K562 (cell line): Measurements from ENCODE around the gene ELAC1.

ENCODE experiments used
- CBX3 ChIP-seq, 2 experiments: IDR thresholded peaks; 1 replicate in 1 of 2; 2 replicates in 1 of 2; pipeline ENCODE4 v1.6.1; 2012; ENCODE audit warnings: inconsistent platforms in 2 of 2, low read length in 2 of 2, borderline replicate concordance in 1 of 2, control low read depth in 1 of 2
- EZH2 ChIP-seq: IDR thresholded peaks from 2 replicates; pipeline ENCODE4 v1.6.1; 2012; ENCODE audit warnings: low read depth, mild to moderate bottlenecking, inconsistent platforms, low read length, borderline replicate concordance
- HDAC1 ChIP-seq, 2 experiments: fragments of 450-650 bp; IDR thresholded peaks; 2 replicates each; pipeline ENCODE4 v1.6.1; 2016 to 2017; ENCODE audit warnings: inconsistent platforms in 1 of 2, mild to moderate bottlenecking in 1 of 2, moderate library complexity in 1 of 2
- JUNB ChIP-seq: fragments of 450-650 bp; formaldehyde crosslinking; conservative IDR thresholded peaks from 2 replicates; pipeline ENCODE4 v1.4.0; 2020; ENCODE audit warnings: mild to moderate bottlenecking
- KDM5B ChIP-seq: fragments of 200-600 bp; sonication (generic); IDR thresholded peaks from 2 replicates; pipeline ENCODE4 v1.6.1; 2012; ENCODE audit warnings: low read depth, mild to moderate bottlenecking, moderate library complexity, low read length, control low read depth, inconsistent platforms; ENCODE audit not compliant: insufficient replicate concordance
- NR2C2 ChIP-seq, 2 experiments: fragments of 200-800 bp in 1 of 2; sonication (Bioruptor generic) in 1 of 2; sonication (generic) in 1 of 2; formaldehyde crosslinking in 1 of 2; IDR thresholded peaks; 2 replicates each; pipeline versions ENCODE4 v1.6.1 to v1.8.0; 2016 to 2022; ENCODE audit warnings: mild to moderate bottlenecking in 1 of 2, missing compliant biosample characterization in 1 of 2, missing genetic modification characterization in 1 of 2, missing genetic modification reagents in 1 of 2
- PHF8 ChIP-seq: fragments of 200-600 bp; sonication (generic); IDR thresholded peaks from 2 replicates; pipeline ENCODE4 v1.6.1; 2012; ENCODE audit warnings: mixed run types, mild to moderate bottlenecking, inconsistent platforms, low read length, moderate library complexity, borderline replicate concordance
- SRF ChIP-seq, 2 experiments: fragments of 250-450, 450-650 bp in 1 of 2; sonication (Bioruptor Pico) in 1 of 2; sonication (generic) in 1 of 2; formaldehyde crosslinking; IDR thresholded peaks; 2 replicates each; pipeline versions ENCODE4 v1.5.0 to v1.5.1; 2020 to 2022; ENCODE audit warnings: mild to moderate bottlenecking in 1 of 2, missing genetic modification reagents in 1 of 2
- ZNF175 ChIP-seq: fragments of 200-800 bp; sonication (Bioruptor generic); IDR thresholded peaks from 2 replicates; pipeline ENCODE4 v1.6.1; 2016; ENCODE audit warnings: low read depth, mild to moderate bottlenecking, missing genetic modification characterization, missing compliant biosample characterization
- ZNF253 ChIP-seq: fragments of 250-450 bp; sonication (Bioruptor Pico); conservative IDR thresholded peaks from 2 replicates; pipeline ENCODE4 v1.6.1; 2021; ENCODE audit warnings: mild to moderate bottlenecking
- TF ChIP-seq, protein P1 (sequence below): fragments of 450-650 bp; formaldehyde crosslinking; IDR thresholded peaks from 2 replicates; pipeline ENCODE4 v1.4.0; 2020; ENCODE audit warnings: mild to moderate bottlenecking, moderate library complexity
- TF ChIP-seq, protein P2 (sequence below): sonication (generic); formaldehyde crosslinking; IDR thresholded peaks from 2 replicates; pipeline ENCODE4 v1.8.0; 2022; ENCODE audit warnings: mild to moderate bottlenecking, missing genetic modification reagents
- TF ChIP-seq, protein P3 (sequence below): sonication (generic); formaldehyde crosslinking; IDR thresholded peaks from 2 replicates; pipeline ENCODE4 v1.8.1; 2022; ENCODE audit warnings: missing genetic modification reagents
- TF ChIP-seq, protein P4 (sequence below), 3 experiments: IDR thresholded peaks in 2 of 3; conservative IDR thresholded peaks in 1 of 3; 2 replicates each; pipeline ENCODE4 v1.5.1; 2011 to 2012; ENCODE audit warnings: low read length in 3 of 3, mild to moderate bottlenecking in 3 of 3, control low read depth in 2 of 3, improper control_type of control experiment in 1 of 3, inconsistent platforms in 1 of 3, low read depth in 1 of 3, mixed read lengths in 1 of 3, moderate library complexity in 1 of 3; ENCODE audit not compliant: insufficient read depth in 2 of 3

DNA sequence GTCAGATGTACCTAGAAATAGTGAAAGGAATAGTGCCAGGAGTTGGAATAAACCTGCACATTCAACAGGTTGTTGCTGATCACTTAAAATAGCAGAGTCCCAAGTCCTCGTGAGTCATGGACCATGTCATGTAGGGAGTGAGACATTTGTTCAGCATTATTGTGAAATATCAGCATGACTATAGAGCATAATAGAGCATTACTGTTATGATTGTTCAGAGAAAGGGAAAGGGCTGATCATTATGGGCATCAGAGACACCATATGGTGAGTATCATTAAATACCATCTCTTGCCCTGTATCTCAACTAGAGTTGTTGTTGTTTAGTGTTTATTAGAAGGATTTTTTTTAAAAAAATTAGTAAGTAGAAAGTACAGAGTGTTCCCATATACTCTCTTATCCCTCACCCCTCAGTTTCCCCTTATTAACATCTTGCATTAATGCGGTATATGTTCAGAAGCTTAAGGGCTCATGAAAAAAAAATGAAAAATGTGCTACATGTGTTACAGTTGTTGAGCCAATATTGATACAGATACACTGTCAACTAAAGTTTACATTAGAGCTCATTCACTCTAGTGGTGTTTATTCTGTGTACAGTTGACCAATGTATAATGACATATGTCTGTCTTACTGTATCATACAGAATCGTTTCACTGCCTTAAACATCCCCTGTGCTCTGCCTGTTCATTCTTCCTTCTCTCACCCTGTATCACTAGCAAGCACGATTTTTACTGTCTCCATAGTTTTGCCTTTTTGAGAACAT is 5.7 kb downstream of the ELAC1 start:
- TF ChIP-seq, protein P1, sequence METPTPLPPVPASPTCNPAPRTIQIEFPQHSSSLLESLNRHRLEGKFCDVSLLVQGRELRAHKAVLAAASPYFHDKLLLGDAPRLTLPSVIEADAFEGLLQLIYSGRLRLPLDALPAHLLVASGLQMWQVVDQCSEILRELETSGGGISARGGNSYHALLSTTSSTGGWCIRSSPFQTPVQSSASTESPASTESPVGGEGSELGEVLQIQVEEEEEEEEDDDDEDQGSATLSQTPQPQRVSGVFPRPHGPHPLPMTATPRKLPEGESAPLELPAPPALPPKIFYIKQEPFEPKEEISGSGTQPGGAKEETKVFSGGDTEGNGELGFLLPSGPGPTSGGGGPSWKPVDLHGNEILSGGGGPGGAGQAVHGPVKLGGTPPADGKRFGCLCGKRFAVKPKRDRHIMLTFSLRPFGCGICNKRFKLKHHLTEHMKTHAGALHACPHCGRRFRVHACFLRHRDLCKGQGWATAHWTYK (CRISPR knock-in tag), result no peak
- TF ChIP-seq EZH2, result no peak
- TF ChIP-seq, protein P2, sequence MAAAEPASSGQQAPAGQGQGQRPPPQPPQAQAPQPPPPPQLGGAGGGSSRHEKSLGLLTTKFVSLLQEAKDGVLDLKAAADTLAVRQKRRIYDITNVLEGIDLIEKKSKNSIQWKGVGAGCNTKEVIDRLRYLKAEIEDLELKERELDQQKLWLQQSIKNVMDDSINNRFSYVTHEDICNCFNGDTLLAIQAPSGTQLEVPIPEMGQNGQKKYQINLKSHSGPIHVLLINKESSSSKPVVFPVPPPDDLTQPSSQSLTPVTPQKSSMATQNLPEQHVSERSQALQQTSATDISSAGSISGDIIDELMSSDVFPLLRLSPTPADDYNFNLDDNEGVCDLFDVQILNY, result no peak
- no peak for TF ChIP-seq NR2C2 (CRISPR knock-in tag; IDR thresholded peaks at IDR 0.05)
- TF ChIP-seq NR2C2 (tag; IDR thresholded peaks at IDR 0.05), result no peak
- TF ChIP-seq ZNF253 (CRISPR knock-in tag), result no peak
- TF ChIP-seq KDM5B, result no peak
- no peak for TF ChIP-seq HDAC1 (IDR thresholded peaks at IDR 0.05)
- TF ChIP-seq PHF8, result no peak
- TF ChIP-seq JUNB (CRISPR knock-in tag), result no peak
- no peak for TF ChIP-seq ZNF175 (CRISPR knock-in tag)
- TF ChIP-seq SRF (CRISPR knock-in tag; IDR thresholded peaks at IDR 0.05), result no peak
- TF ChIP-seq, protein P3, sequence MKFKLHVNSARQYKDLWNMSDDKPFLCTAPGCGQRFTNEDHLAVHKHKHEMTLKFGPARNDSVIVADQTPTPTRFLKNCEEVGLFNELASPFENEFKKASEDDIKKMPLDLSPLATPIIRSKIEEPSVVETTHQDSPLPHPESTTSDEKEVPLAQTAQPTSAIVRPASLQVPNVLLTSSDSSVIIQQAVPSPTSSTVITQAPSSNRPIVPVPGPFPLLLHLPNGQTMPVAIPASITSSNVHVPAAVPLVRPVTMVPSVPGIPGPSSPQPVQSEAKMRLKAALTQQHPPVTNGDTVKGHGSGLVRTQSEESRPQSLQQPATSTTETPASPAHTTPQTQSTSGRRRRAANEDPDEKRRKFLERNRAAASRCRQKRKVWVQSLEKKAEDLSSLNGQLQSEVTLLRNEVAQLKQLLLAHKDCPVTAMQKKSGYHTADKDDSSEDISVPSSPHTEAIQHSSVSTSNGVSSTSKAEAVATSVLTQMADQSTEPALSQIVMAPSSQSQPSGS, result no peak
- no peak for TF ChIP-seq CBX3 (IDR thresholded peaks at IDR 0.05; ENCODE audit: borderline replicate concordance in 1 of 2, low read length in 2 of 2)
- TF ChIP-seq, protein P4, sequence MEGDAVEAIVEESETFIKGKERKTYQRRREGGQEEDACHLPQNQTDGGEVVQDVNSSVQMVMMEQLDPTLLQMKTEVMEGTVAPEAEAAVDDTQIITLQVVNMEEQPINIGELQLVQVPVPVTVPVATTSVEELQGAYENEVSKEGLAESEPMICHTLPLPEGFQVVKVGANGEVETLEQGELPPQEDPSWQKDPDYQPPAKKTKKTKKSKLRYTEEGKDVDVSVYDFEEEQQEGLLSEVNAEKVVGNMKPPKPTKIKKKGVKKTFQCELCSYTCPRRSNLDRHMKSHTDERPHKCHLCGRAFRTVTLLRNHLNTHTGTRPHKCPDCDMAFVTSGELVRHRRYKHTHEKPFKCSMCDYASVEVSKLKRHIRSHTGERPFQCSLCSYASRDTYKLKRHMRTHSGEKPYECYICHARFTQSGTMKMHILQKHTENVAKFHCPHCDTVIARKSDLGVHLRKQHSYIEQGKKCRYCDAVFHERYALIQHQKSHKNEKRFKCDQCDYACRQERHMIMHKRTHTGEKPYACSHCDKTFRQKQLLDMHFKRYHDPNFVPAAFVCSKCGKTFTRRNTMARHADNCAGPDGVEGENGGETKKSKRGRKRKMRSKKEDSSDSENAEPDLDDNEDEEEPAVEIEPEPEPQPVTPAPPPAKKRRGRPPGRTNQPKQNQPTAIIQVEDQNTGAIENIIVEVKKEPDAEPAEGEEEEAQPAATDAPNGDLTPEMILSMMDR (IDR thresholded peaks at IDR 0.05 in 2 of 3, conservative IDR thresholded peaks at IDR 0.05 in 1 of 3; ENCODE audit: insufficient read depth in 2 of 3, low read depth in 1 of 3, low read length in 3 of 3), result no peak
